ENCODE data around the gene SDCCAG8. TPM values are rescaled to one million over a fixed set of nuclear protein-coding genes. Genes with fewer than 3 reads are reported as not detected.

Gene SDCCAG8
- total and polyA plus RNA-seq, 2 donors from 2014 or later, result 29.6 to 53.2 TPM

DNA sequence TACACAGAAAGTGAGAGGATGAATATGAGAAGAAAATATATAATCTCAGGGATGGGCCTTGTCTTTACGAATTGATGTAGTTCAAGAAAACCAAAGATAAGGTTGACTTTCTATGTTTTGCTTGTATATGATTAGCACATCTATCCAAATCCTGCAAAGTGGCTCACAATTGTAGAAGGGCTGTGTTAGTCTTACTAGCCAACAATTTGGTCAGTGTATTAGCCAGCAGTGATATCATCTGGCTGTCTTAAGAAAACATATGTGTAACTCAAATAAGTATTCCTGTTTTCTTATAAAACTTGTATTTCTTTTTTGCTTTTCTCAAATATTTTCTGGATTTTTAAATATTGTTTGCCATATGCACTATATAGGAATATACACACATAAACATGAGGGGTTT is 5.5 kb downstream of the SDCCAG8 start:
- no peak for FAIRE-seq

DNA sequence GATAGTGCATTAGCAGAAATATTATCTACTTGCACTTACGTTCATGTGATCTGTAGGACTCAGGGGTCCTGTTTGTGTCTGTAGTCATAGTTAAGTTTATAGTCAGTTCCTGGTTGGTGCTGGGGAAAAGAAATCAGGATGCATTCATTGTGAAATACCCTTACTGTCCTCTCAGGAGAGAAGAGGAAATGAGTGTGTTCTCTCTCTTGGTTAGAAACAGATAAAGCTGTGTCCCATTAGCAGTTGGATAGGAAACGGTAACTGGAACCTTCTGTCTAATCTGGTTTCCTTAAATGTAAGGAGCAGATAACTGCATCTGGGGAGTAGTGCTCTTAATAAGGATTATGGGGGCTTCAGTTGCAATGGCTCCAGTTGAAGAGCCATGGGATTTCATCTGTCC is 8.9 kb downstream of the SDCCAG8 start:
- Histone ChIP-seq H3K27ac (ENCODE audit: low read depth in 2 of 2, low read length in 2 of 2) (no peak overlapping the region), H3K4me3 (ENCODE audit: low read length in 3 of 3) (no peak overlapping the region), H3K9me3 (ENCODE audit: control insufficient read depth in 2 of 3, insufficient read depth in 1 of 3, low read length in 3 of 3) (no peaks in the 10 kb centered on the region), H3K9ac (ENCODE audit: low read length in 3 of 3) (no peak overlapping the region), H3K36me3 (ENCODE audit: control insufficient read depth in 2 of 3, insufficient read depth in 3 of 3, low read length in 3 of 3) (no peaks in the 10 kb centered on the region), H3K27me3 (ENCODE audit: control insufficient read depth, insufficient read depth, low read length) (no peaks in the 10 kb centered on the region), H3K4me1 (ENCODE audit: control insufficient read depth in 2 of 3, insufficient read depth in 2 of 3, low read depth in 1 of 3, low read length in 3 of 3) (peaks cover 0 to 5% (median 3%) of the 10 kb centered on the region in 3 donors)
- FAIRE-seq (no peak), DNase-seq (peak in 1 of 5 donors; percentile 34)
- TF ChIP-seq, protein P1, sequence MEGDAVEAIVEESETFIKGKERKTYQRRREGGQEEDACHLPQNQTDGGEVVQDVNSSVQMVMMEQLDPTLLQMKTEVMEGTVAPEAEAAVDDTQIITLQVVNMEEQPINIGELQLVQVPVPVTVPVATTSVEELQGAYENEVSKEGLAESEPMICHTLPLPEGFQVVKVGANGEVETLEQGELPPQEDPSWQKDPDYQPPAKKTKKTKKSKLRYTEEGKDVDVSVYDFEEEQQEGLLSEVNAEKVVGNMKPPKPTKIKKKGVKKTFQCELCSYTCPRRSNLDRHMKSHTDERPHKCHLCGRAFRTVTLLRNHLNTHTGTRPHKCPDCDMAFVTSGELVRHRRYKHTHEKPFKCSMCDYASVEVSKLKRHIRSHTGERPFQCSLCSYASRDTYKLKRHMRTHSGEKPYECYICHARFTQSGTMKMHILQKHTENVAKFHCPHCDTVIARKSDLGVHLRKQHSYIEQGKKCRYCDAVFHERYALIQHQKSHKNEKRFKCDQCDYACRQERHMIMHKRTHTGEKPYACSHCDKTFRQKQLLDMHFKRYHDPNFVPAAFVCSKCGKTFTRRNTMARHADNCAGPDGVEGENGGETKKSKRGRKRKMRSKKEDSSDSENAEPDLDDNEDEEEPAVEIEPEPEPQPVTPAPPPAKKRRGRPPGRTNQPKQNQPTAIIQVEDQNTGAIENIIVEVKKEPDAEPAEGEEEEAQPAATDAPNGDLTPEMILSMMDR (IDR thresholded peaks at IDR 0.05; ENCODE audit: borderline replicate concordance, extremely low read depth, insufficient read depth), result no peak
- intact Hi-C loops (cut with DNase I), result no loop called here

More for the DNA sequence above, 5.5 kb downstream of the SDCCAG8 start:
- Histone ChIP-seq H3K36me3 (ENCODE audit: control insufficient read depth in 2 of 3, insufficient read depth in 3 of 3, low read length in 3 of 3) (no peaks in the 10 kb centered on the region), H3K4me1 (ENCODE audit: control insufficient read depth in 2 of 3, insufficient read depth in 2 of 3, low read depth in 1 of 3, low read length in 3 of 3) (peaks cover 0 to 9% (median 4%) of the 10 kb centered on the region in 3 donors), H3K4me3 (ENCODE audit: low read length in 3 of 3) (no peak overlapping the region), H3K9ac (ENCODE audit: low read length in 3 of 3) (no peak overlapping the region), H3K27me3 (ENCODE audit: control insufficient read depth, insufficient read depth, low read length) (no peaks in the 10 kb centered on the region), H3K9me3 (ENCODE audit: control insufficient read depth in 2 of 3, insufficient read depth in 1 of 3, low read length in 3 of 3) (no peaks in the 10 kb centered on the region), H3K27ac (ENCODE audit: low read depth in 2 of 2, low read length in 2 of 2) (no peak overlapping the region)
- intact Hi-C loops (cut with DNase I), result no loop called here
- no peak for DNase-seq
- TF ChIP-seq, protein P1 (IDR thresholded peaks at IDR 0.05; ENCODE audit: borderline replicate concordance, extremely low read depth, insufficient read depth), result no peak

DNA sequence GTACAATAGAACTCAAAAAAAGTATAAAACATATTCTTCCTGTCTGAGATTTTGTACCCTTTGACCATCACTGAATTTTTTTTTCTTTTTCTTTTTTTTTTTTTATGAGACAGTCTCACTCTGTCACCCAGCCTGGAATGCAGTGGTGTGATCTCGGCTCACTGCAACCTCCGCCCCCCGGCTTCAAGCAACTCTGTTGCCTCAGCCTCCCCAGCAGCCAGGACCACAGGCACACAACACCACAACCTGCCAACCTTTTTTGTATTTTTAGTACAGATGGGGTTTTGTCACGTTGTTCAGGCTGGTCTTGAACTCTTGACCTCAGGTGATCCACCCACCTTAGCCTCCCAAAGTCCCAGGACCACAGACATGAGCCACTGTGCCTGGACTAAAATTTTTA is 10.4 kb downstream of the SDCCAG8 start:
- Histone ChIP-seq H3K27me3 (ENCODE audit: control insufficient read depth, insufficient read depth, low read length) (no peaks in the 10 kb centered on the region), H3K9ac (ENCODE audit: low read length in 3 of 3) (no peak overlapping the region), H3K4me3 (ENCODE audit: low read length in 3 of 3) (no peak overlapping the region), H3K27ac (ENCODE audit: low read depth in 2 of 2, low read length in 2 of 2) (no peak overlapping the region), H3K36me3 (ENCODE audit: control insufficient read depth in 2 of 3, insufficient read depth in 3 of 3, low read length in 3 of 3) (no peaks in the 10 kb centered on the region), H3K4me1 (ENCODE audit: control insufficient read depth in 2 of 3, insufficient read depth in 2 of 3, low read depth in 1 of 3, low read length in 3 of 3) (peaks cover 0 to 9% (median 6%) of the 10 kb centered on the region in 3 donors), H3K9me3 (ENCODE audit: control insufficient read depth in 2 of 3, insufficient read depth in 1 of 3, low read length in 3 of 3) (no peaks in the 10 kb centered on the region)
- no peak for DNase-seq
- intact Hi-C loops (cut with DNase I), result no loop called here
- FAIRE-seq, result no peak
- TF ChIP-seq, protein P1 (IDR thresholded peaks at IDR 0.05; ENCODE audit: borderline replicate concordance, extremely low read depth, insufficient read depth), result no peak

DNA sequence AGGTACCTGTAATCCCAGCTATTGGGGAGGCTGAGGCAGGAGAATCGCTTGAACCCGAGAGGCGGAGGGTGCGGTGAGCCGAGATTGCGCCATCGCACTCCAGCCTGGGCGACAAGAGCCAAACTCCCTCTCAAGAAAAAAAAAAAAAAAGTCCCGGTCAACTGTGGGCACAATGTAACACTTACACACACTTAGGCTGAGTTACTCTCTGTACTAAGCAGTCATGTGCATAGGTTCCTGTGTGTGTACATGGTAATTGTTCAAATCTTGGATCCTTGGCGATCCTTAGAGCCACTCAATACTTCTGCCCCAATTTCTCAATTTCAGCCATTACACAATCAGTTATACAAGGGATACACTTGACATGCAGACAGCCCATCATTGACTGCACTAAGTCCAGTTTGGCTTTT is 11.6 kb downstream of the SDCCAG8 start:
- no peak overlapping the region for H3K9ac ChIP-seq (ENCODE audit: low read length in 3 of 3)
- DNase-seq (no peak), FAIRE-seq (no peak)
- H3K36me3 ChIP-seq (ENCODE audit: control insufficient read depth in 2 of 3, insufficient read depth in 3 of 3, low read length in 3 of 3), result no peaks in the 10 kb centered on the region
- intact Hi-C loops (cut with DNase I), result no loop called here
- H3K27me3 ChIP-seq (ENCODE audit: control insufficient read depth, insufficient read depth, low read length), result no peaks in the 10 kb centered on the region
- TF ChIP-seq, protein P1 (IDR thresholded peaks at IDR 0.05; ENCODE audit: borderline replicate concordance, extremely low read depth, insufficient read depth), result no peak
- H3K27ac ChIP-seq (ENCODE audit: low read depth in 2 of 2, low read length in 2 of 2), result no peak overlapping the region
- H3K4me3 ChIP-seq (ENCODE audit: low read length in 3 of 3), result no peak overlapping the region
- H3K4me1 ChIP-seq (ENCODE audit: control insufficient read depth in 2 of 3, insufficient read depth in 2 of 3, low read depth in 1 of 3, low read length in 3 of 3), result peaks cover 0 to 9% (median 6%) of the 10 kb centered on the region in 3 donors
- H3K9me3 ChIP-seq (ENCODE audit: control insufficient read depth in 2 of 3, insufficient read depth in 1 of 3, low read length in 3 of 3), result no peaks in the 10 kb centered on the region

Data from kidney (tissue), 14 donors.